ENCODE measurements around the gene DTNB.

Gene DTNB

DNA sequence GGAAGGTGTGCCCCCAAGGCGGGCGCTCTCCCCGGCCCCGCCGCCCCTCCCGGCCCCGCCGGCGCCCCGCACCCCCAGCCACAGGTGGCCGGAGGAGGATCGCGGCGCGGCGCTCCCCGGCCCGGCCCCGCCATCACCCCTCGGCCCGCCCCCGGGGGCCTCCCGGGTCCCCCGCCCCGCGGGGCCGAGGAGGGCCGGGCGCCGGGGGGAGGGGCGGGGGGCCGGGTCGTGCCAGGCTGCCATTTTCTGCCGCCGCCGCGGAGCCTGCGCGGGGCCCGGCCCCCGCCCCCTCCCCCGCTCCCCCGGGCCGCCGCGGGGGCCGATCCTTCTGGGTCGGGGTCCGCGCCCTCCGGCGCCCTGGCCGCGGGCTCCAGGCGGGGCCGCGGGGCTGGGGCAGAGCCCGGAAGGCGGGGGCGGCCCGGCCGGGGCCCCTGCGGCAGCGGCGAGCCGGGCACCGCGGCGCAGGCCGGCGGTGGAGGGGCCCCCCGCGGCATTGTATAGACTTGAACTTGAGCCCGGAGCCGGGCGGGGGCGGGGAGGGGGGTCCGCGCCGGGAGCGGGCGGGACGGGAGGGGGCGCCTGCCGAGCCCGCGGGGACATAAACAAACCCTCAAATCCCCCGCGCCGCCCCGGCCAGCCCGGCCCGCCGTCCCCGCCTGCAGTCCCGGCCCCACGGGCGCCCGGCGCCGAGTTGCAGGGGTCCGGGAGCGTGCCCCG is 332.2 kb downstream of the DTNB start:
- TF ChIP-seq USF1 (IDR thresholded peaks at IDR 0.05): no peak

GRCh38 chr2:25340181-25340921 is 333.0 kb downstream of the DTNB start:
- no peak for TF ChIP-seq USF1 (IDR thresholded peaks at IDR 0.05)
- peak; percentile 20; the same call in 1 of the 2 replicates for TF ChIP-seq MAX (IDR thresholded peaks at IDR 0.05)
- TF ChIP-seq ZBTB7A (IDR thresholded peaks at IDR 0.05; ENCODE audit: low read depth): peak; percentile 85
- TF ChIP-seq CREB1 (IDR thresholded peaks at IDR 0.05; ENCODE audit: low read depth): no peak
- TF ChIP-seq EGR1 (IDR thresholded peaks at IDR 0.05): peak; percentile 62
- peak; percentile 68 for TF ChIP-seq NFIC (IDR thresholded peaks at IDR 0.05)
- no peak for TF ChIP-seq EP300 (IDR thresholded peaks at IDR 0.05; ENCODE audit: borderline replicate concordance)

GRCh38 chr2:25339791-25340180 is 333.6 kb downstream of the DTNB start:
- no peak for TF ChIP-seq TEAD4 (IDR thresholded peaks at IDR 0.05)
- no peak for TF ChIP-seq YY1 (IDR thresholded peaks at IDR 0.05; ENCODE audit: low read depth)
- TF ChIP-seq NFIC (IDR thresholded peaks at IDR 0.05): no peak
- TF ChIP-seq RAD21 (IDR thresholded peaks at IDR 0.05; ENCODE audit: low read depth): no peak
- no peak for TF ChIP-seq ZBTB7A (IDR thresholded peaks at IDR 0.05; ENCODE audit: low read depth)
- TF ChIP-seq FOXM1 (IDR thresholded peaks at IDR 0.05; ENCODE audit: borderline replicate concordance, low read depth): no peak
- no peak for TF ChIP-seq EP300 (IDR thresholded peaks at IDR 0.05; ENCODE audit: borderline replicate concordance)
- no peak; the same call in 1 of the 2 replicates for TF ChIP-seq TCF12 (IDR thresholded peaks at IDR 0.05; ENCODE audit: low read depth)
- no peak for TF ChIP-seq TAF1 (IDR thresholded peaks at IDR 0.05; ENCODE audit: low read depth)
- no peak for TF ChIP-seq CEBPB (IDR thresholded peaks at IDR 0.05)
- TF ChIP-seq USF1 (IDR thresholded peaks at IDR 0.05): no peak
- TF ChIP-seq EGR1 (IDR thresholded peaks at IDR 0.05): no peak
- no peak; the same call in 1 of the 2 replicates for TF ChIP-seq MAX (IDR thresholded peaks at IDR 0.05)

- no peak for TF ChIP-seq TAF1 (IDR thresholded peaks at IDR 0.05; ENCODE audit: low read depth)
- TF ChIP-seq USF1 (IDR thresholded peaks at IDR 0.05): no peak
- TF ChIP-seq YY1 (IDR thresholded peaks at IDR 0.05; ENCODE audit: low read depth): no peak
- TF ChIP-seq ZBTB7A (IDR thresholded peaks at IDR 0.05; ENCODE audit: low read depth): no peak
- TF ChIP-seq EP300 (IDR thresholded peaks at IDR 0.05; ENCODE audit: borderline replicate concordance): no peak
- no peak for TF ChIP-seq TEAD4 (IDR thresholded peaks at IDR 0.05)
- no peak for TF ChIP-seq REST (IDR thresholded peaks at IDR 0.05; ENCODE audit: low read depth)
- no peak for TF ChIP-seq CREB1 (IDR thresholded peaks at IDR 0.05; ENCODE audit: low read depth)
Measured at GRCh38 chr2:25339211-25339674, 334.1 kb downstream of the DTNB start.

- no peak for TF ChIP-seq EP300 (IDR thresholded peaks at IDR 0.05; ENCODE audit: borderline replicate concordance)
- no peak for TF ChIP-seq CEBPB (IDR thresholded peaks at IDR 0.05)
Measured at GRCh38 chr2:25338401-25338800, 335.0 kb downstream of the DTNB start.

- TF ChIP-seq RAD21 (IDR thresholded peaks at IDR 0.05; ENCODE audit: low read depth): no peak
- TF ChIP-seq TCF12 (IDR thresholded peaks at IDR 0.05; ENCODE audit: low read depth): no peak
- TF ChIP-seq ZBTB7A (IDR thresholded peaks at IDR 0.05; ENCODE audit: low read depth): no peak
- TF ChIP-seq REST (IDR thresholded peaks at IDR 0.05; ENCODE audit: low read depth): no peak
- no peak for TF ChIP-seq EP300 (IDR thresholded peaks at IDR 0.05; ENCODE audit: borderline replicate concordance)
- TF ChIP-seq YY1 (IDR thresholded peaks at IDR 0.05; ENCODE audit: low read depth): no peak
- TF ChIP-seq MAX (IDR thresholded peaks at IDR 0.05): no peak
- no peak for TF ChIP-seq CEBPB (IDR thresholded peaks at IDR 0.05)
- TF ChIP-seq TEAD4 (IDR thresholded peaks at IDR 0.05): no peak
- TF ChIP-seq CREB1 (IDR thresholded peaks at IDR 0.05; ENCODE audit: low read depth): no peak
- no peak for TF ChIP-seq USF1 (IDR thresholded peaks at IDR 0.05)
- TF ChIP-seq NFIC (IDR thresholded peaks at IDR 0.05): no peak
- TF ChIP-seq FOXM1 (IDR thresholded peaks at IDR 0.05; ENCODE audit: borderline replicate concordance, low read depth): no peak
- no peak for TF ChIP-seq EGR1 (IDR thresholded peaks at IDR 0.05)
- no peak for TF ChIP-seq TAF1 (IDR thresholded peaks at IDR 0.05; ENCODE audit: low read depth)
Measured at GRCh38 chr2:25337891-25338290, 335.5 kb downstream of the DTNB start.
